Pancreas (tissue), 10 donors: ENCODE results near the gene MYL2. TPM values are rescaled to one million over a fixed set of nuclear protein-coding genes. Genes with fewer than 3 reads are reported as not detected.
"Not testable (repeated sequence)": the region's sequence is repeated elsewhere in the genome, so short reads cannot be mapped to it uniquely, and the experiment has no call there.

ENCODE experiments used
- ATAC-seq, 4 donors: fragments of 200-7000 bp; cut with Tn5 transposase; one replicate each; pipeline versions ENCODE4 v1.8.0 to v1.9.1; 2020; ENCODE audit warnings: mild to moderate bottlenecking in 4 of 4, moderate library complexity in 4 of 4
- DNase-seq, 6 donors: peaks; one replicate each; pipeline ENCODE4 v3.0.0-alpha.2; 2020
- FAIRE-seq: peaks from 2 replicates; lab custom pipeline; 2012; peaks lifted over from hg19 to GRCh38; lab: Jason Lieb, UNC
- H3K27ac ChIP-seq, 4 donors: fragments of 200-600 bp; sonication (generic); 1 replicate in 3 of 4; 2 replicates in 1 of 4; pipeline versions ENCODE4 v1.5.0 to v1.8.0; 2020
- H3K27me3 ChIP-seq, 4 donors: fragments of 200-600 bp; one replicate each; pipeline ENCODE4 v1.8.0; 2021
- H3K36me3 ChIP-seq, 3 donors: fragments of 200-600 bp; sonication (generic) in 1 of 3; one replicate each; pipeline versions ENCODE4 v1.5.0 to v1.8.0; 2020 to 2021
- H3K4me1 ChIP-seq, 3 donors: fragments of 200-600 bp; one replicate each; pipeline ENCODE4 v1.8.0; 2021
- H3K4me3 ChIP-seq, 4 donors: fragments of 200-600 bp; sonication (generic) in 2 of 4; one replicate each; pipeline versions ENCODE4 v1.5.0 to v1.8.0; 2020 to 2021
- H3K9me3 ChIP-seq, 4 donors: fragments of 200-600 bp; one replicate each; pipeline ENCODE4 v1.8.0; 2021
- WGBS, 2 donors: extraction: QIAGEN DNeasy Blood & Tissue Kit; methylation state at CpG; one replicate each; pipeline ENCODE4 v1.1.7; 2013; 5-methylcytosine and 5-hydroxymethylcytosine counted together
- intact Hi-C, 3 donors: fragments of 100-400 bp; cut with DNase I; formaldehyde crosslinking; loops; one replicate each; pipeline versions ENCODE4 v1.11.1 to v1.14.2; 2022
- polyA plus RNA-seq, 2 donors: library from polyadenylated mRNA; stranded (reverse); fragments of 200-250 nt; gene quantifications; one replicate each; pipeline ENCODE4 v1.2.3, GENCODE V29; 2013
- total RNA-seq, 6 donors: library from RNA; stranded (reverse); fragmentation: NEBNext Ultra II Directional in 4 of 6; extraction: Animal tissue kit (Norgen Biotek cat#: 25700) in 4 of 6; gene quantifications; one replicate each; pipeline versions ENCODE4 v1.2.1 to v1.2.4, GENCODE V29; 2021 to 2023
- TF ChIP-seq, protein P1 (sequence below), 4 donors: fragments of 200-600 bp; sonication (generic) in 3 of 4; IDR thresholded peaks; one replicate each; pipeline versions ENCODE4 v1.5.0 to v1.8.0; 2021; ENCODE audit warnings: antibody characterized with exemption in 4 of 4
- donor health status: healthy with polysubstance abuse.
- donor health status: DM: no; HTN: no; CAD: no; lungs with moderate emphysema.
- donor health status: DM: no; HTN: no; CAD: no.
- donor health status: control.
- donor health status: control.
- donor health status: Bipolar disorder and iron deficiency.
- donor health status: DM: yes; HTN: yes; CAD: no.
- donor health status: DM: no; HTN: no; CAD: no.
- donor health status: DM: no; HTN: no; CAD: no.
- donor health status: DM: yes; HTN: yes; CAD: no.

Gene MYL2
- total and polyA plus RNA-seq, 8 donors = 1.6 to 12.0 (median 7.1) TPM; not detected in 5

DNA sequence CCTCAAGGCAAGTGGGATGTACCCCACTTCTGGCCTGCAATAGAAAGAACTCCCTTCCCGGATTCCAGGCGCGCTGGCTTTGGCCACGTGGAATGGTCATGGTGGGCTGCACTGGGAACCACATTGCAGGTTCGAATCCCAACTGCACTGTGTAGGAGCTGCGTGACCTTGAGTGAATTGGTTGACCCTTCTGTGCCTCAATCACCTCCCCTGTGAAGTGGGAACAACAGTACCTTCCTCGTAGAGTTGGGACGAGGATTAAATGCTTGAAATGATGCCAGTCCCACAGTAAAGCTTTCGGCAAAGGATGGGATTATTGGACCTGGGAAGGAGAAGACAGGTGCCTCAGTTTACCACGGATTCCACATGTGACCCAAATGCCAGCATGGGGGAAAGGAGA lies 36.8 kb upstream of the MYL2 start:
- intact Hi-C loops = no loop called here
- TF ChIP-seq, protein P1, sequence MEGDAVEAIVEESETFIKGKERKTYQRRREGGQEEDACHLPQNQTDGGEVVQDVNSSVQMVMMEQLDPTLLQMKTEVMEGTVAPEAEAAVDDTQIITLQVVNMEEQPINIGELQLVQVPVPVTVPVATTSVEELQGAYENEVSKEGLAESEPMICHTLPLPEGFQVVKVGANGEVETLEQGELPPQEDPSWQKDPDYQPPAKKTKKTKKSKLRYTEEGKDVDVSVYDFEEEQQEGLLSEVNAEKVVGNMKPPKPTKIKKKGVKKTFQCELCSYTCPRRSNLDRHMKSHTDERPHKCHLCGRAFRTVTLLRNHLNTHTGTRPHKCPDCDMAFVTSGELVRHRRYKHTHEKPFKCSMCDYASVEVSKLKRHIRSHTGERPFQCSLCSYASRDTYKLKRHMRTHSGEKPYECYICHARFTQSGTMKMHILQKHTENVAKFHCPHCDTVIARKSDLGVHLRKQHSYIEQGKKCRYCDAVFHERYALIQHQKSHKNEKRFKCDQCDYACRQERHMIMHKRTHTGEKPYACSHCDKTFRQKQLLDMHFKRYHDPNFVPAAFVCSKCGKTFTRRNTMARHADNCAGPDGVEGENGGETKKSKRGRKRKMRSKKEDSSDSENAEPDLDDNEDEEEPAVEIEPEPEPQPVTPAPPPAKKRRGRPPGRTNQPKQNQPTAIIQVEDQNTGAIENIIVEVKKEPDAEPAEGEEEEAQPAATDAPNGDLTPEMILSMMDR (IDR thresholded peaks at IDR 0.05) = no peak
- Histone ChIP-seq H3K4me1 (no peaks in the 10 kb centered on the region), H3K36me3 (no peaks in the 10 kb centered on the region), H3K4me3 (no peak overlapping the region), H3K27ac (no peak overlapping the region), H3K27me3 (no peaks in the 10 kb centered on the region), H3K9me3 (no peaks in the 10 kb centered on the region)
- 79 to 87% methylated on average over 10 of the region's 10 CpGs for WGBS, 2 donors
- ATAC-seq = no peak
- FAIRE-seq = no peak
- DNase-seq = no peak

DNA sequence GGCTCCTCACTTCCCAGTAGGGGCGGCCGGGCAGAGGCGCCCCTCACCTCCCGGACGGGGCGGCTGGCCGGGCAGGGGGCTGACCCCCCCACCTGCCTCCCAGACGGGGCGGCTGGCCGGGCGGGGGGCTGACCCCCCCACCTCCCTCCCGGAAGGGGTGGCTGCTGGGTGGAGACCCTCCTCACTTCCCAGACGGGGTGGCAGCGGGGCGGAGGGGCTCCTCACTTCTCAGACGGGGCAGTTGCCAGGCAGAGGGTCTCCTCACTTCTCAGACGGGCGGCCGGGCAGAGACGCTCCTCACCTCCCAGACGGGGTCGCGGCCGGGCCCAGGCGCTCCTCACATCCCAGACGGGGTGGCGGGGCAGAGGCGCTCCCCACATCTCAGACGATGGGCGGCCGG lies 30.5 kb upstream of the MYL2 start:
- WGBS, 2 donors = 93 to 94% methylated on average over 20 to 24 of the region's 31 CpGs
- FAIRE-seq, intact Hi-C loops, H3K27me3 ChIP-seq, ATAC-seq, DNase-seq, H3K27ac ChIP-seq, H3K4me3 ChIP-seq, H3K9me3 ChIP-seq, H3K4me1 ChIP-seq, H3K36me3 ChIP-seq: not testable (repeated sequence)

DNA sequence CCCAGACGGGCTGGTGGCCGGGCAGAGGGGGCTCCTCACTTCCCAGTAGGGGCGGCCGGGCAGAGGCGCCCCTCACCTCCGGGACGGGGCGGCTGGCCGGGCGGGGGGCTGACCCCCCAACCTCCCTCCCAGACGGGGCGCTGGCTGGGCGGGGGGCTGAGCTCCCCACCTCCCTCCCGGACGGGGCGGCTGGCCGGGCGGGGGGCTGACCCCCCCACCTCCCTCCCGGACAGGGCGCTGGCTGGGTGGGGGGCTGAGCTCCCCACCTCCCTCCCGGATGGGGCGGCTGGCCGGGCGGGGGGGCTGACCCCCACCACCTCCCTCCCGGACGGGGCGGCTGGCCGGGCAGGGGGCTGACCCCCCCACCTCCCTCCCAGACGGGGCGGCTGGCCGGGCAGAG lies 30.1 kb upstream of the MYL2 start:
- DNase-seq, H3K27me3 ChIP-seq, H3K4me3 ChIP-seq, ATAC-seq, H3K27ac ChIP-seq, H3K36me3 ChIP-seq, intact Hi-C loops, H3K9me3 ChIP-seq, FAIRE-seq, H3K4me1 ChIP-seq: not testable (repeated sequence)
- WGBS, 2 donors = 86 to 96% methylated on average over 24 to 28 of the region's 31 CpGs

DNA sequence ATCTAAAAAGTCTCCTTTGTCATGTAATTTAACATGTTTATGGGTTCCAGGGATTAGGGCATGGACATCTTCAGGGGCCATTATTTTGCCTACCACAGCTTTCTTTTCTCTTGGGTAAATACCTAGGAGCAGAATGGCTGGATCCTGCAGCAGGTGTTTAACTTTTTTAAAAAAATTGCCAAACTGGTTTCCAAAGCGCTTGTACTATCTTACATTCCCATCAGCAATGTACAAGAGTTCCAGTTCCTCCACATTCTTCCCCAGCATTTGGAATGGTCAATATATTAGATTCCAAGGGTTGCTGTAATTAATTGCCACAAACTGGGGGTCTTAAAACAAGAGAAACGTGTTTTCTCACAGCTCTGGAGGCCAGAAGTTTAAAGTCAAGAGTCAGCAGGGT lies 27.7 kb upstream of the MYL2 start:
- intact Hi-C loops = no loop called here
- no peaks in the 10 kb centered on the region for H3K4me1 ChIP-seq
- WGBS, 2 donors = 53% methylated on average over 2 of the region's 2 CpGs
- H3K4me3 ChIP-seq = no peak overlapping the region
- TF ChIP-seq, protein P1 (IDR thresholded peaks at IDR 0.05) = no peak
- FAIRE-seq (no peak), ATAC-seq (no peak), DNase-seq (no peak)
- no peaks in the 10 kb centered on the region for H3K9me3 ChIP-seq
- H3K27ac ChIP-seq = no peak overlapping the region
- H3K36me3 ChIP-seq = no peaks in the 10 kb centered on the region
- no peaks in the 10 kb centered on the region for H3K27me3 ChIP-seq

DNA sequence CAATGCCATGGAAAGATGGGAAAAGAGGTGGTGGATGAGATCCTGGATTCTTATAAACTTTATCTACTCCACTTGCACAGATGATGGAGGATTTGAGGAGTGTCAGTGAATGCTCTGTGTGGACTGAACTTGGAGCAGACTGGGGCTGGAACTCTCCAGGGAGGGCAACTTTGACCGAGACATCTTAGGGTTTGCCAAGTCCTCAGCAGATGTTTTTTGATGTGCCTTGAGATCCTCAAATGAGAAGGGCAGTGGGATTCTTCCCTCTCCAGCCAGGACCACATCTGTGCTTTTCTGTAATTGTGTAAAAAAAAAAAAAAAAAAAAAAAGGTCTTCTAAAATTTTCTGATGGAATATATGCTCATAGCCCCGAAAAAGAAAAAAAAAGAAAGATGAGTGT lies 23.0 kb upstream of the MYL2 start:
- no peaks in the 10 kb centered on the region for H3K36me3 ChIP-seq
- H3K27ac ChIP-seq = no peak overlapping the region
- no peaks in the 10 kb centered on the region for H3K27me3 ChIP-seq
- TF ChIP-seq, protein P1 (IDR thresholded peaks at IDR 0.05) = no peak
- no peak for FAIRE-seq
- H3K4me1 ChIP-seq = no peaks in the 10 kb centered on the region
- intact Hi-C loops = loop anchor here in 1 of 3 donors (5.0 kb wide), 1 partner anchor 374 kb away; no protein-coding TSS in a partner anchor
- no peak overlapping the region for H3K4me3 ChIP-seq
- ATAC-seq = no peak
- no peaks in the 10 kb centered on the region for H3K9me3 ChIP-seq
- DNase-seq = no peak
- 31 to 41% methylated on average over 2 of the region's 2 CpGs for WGBS, 2 donors

DNA sequence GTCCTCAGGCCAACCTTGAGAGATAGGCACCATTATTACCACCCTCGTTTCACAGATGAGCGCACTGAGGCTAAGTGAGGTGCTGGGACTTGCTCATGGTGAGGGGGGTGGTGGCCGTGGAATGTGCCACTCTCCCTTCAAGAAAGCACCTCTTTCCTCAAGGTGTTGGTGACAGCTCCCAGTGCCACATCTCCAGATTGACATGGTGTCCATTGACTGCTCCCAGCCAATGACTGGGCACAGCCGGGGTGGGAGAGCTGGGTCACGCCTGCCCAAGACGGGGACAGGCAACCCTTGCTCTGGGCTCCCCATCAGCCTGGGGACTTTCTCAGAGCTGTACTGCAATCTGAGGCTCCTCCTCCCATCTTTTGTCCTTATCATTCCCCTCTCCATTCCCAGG lies 21.0 kb upstream of the MYL2 start:
- no peaks in the 10 kb centered on the region for H3K27me3 ChIP-seq
- intact Hi-C loops = loop anchor here in 1 of 3 donors (5.0 kb wide), 1 partner anchor 376 kb away; no protein-coding TSS in a partner anchor
- ATAC-seq (no peak), FAIRE-seq (no peak), DNase-seq (no peak)
- peaks cover 0 to 3% (median 0%) of the 10 kb centered on the region in 3 donors for H3K4me1 ChIP-seq
- TF ChIP-seq, protein P1 (IDR thresholded peaks at IDR 0.05) = no peak
- no peak overlapping the region for H3K4me3 ChIP-seq
- H3K27ac ChIP-seq = no peak overlapping the region
- 85% methylated on average over 6 of the region's 6 CpGs for WGBS, 2 donors
- no peaks in the 10 kb centered on the region for H3K9me3 ChIP-seq
- no peaks in the 10 kb centered on the region for H3K36me3 ChIP-seq
